Measurements from ENCODE around the gene C19orf12.

DNA sequence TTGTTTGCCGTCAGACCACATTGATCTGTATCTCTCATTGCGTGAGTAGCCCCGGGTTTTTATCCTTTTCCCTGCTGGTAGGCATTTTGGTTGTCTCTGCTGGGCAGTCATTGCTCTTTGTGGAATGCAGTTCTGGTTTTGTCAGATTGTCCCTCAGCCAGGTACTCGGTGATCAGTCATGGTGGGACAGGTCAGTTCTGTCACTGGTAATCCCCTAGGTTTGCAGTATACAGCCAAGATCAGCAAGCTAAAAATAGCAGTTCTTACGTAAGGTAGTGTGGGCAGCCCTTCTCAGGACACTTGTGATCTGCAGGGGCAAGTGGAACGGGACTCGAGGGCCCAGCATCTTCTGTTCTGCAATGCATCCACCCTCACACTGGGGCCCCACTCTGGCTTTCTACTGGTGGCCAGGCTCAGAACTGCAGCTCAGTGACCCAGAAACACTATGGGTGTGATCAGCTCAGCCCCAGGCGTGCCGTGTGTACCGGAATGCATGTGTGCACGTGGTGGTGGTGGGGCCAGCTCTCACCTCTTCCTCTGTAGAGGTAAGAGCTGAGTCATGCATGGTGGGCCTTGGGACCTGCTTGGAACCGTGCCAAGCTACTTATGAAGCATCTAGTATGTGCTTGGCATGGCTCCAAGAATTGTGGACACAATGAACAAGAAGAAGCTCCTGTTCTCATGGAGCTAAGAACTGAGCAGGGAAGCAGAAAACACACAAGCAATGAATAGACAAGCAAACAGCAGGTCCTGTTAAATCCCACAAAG lies 43.5 kb downstream of the C19orf12 start:
- TF ChIP-seq CTCF (IDR thresholded peaks at IDR 0.05; ENCODE audit: low read length) (peak; percentile 50), EZH2 (IDR thresholded peaks at IDR 0.05; ENCODE audit: borderline replicate concordance, low read length) (no peak)

Data from OCI-LY1 (cell line).